Measurements from ENCODE around the gene IL22RA1.

IL22RA1 gene

GRCh38 chr1:24071941-24072340 is 71.0 kb downstream of the IL22RA1 start:
- DNase-seq (ENCODE audit: low spot score): no peak

DNA sequence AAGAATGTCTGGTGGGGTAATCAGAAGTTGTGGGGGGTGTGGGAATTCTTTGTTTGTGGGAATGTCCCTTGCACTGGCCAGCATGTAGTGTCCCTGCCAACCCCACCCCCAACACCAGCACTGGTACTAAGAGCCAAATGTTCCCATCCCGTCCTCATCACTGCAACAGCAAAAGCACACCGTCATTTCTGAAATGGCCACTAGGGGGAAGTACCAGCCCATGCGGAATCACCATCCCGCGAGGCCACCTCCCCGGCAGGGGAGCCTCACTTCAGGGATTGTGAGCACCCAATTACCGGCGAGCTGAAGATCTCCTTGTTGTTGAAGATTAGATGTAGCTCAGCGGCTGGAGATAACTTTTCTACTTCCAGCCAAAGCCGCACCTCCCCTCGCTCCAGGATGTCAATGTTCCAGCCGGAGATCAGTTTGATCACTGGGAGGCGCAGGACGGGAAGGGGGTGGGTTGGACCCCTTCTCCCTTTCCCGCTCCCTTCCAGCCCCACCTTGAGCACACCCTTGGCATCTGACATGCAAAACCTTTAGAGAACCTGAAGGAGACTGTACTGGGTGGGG is 72.0 kb downstream of the IL22RA1 start:
- peak; percentile 57 for DNase-seq (ENCODE audit: low spot score)

DNA sequence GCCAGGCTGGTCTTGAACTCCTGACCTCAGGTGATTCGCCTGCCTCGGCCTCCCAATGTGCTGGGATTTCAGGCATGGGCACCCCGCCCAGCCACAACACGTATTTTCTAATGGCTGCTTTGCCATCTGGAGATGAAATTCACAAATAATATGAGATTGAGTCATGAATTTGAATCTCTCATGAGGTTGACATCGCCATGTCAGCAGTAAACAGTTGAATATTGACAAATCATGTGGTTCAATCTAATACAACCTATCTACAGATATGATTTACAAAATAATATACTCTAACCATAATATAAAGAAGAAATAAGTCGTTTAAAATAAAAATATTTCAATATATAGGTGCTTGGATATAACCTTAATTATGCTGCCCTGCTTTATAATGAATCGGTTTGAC is 73.1 kb downstream of the IL22RA1 start:
- DNase-seq (ENCODE audit: low spot score): no peak

All from pons (tissue), 1 donor.